GM12873 (cell line): ENCODE results near the gene DND1.

Experiments used
- CTCF ChIP-seq: IDR thresholded peaks from 2 replicates; pipeline ENCODE4 v1.5.1; 2012; ENCODE audit warnings: low read depth, mild to moderate bottlenecking, moderate library complexity, low read length, control low read depth; ENCODE audit not compliant: insufficient read depth; ENCODE audit errors: missing control alignments

The DND1 gene

GRCh38 chr5:140630292-140631035 lies 42.9 kb downstream of the DND1 start:
- no peak for TF ChIP-seq CTCF

- TF ChIP-seq CTCF = no peak
These were observed 44.7 kb downstream of the DND1 start for GRCh38 chr5:140628711-140629110.

- no peak for TF ChIP-seq CTCF
These were observed 45.4 kb downstream of the DND1 start for GRCh38 chr5:140627972-140628371.

- no peak for TF ChIP-seq CTCF
These were observed 51.1 kb downstream of the DND1 start for GRCh38 chr5:140622301-140622700.
